Mammary epithelial cell (primary cell): ENCODE measurements around the gene C3orf33.
"Not testable (repeated sequence)": the region's sequence is repeated elsewhere in the genome, so short reads cannot be mapped to it uniquely, and the experiment has no call there.

Experiments
- EZH2 ChIP-seq: IDR thresholded peaks from 2 replicates; pipeline ENCODE4 v1.6.1; 2012; ENCODE audit warnings: low read length, inconsistent platforms, borderline replicate concordance
- TF ChIP-seq, protein P1 (sequence below), 2 donors: IDR thresholded peaks in 1 of 2; conservative IDR thresholded peaks in 1 of 2; 2 replicates each; pipeline ENCODE4 v1.5.1; 2011 to 2012; ENCODE audit warnings: inconsistent platforms in 2 of 2, low read length in 2 of 2, mild to moderate bottlenecking in 2 of 2, control low read depth in 1 of 2, low read depth in 1 of 2; ENCODE audit not compliant: insufficient read depth in 1 of 2; ENCODE audit errors: extremely low read depth in 1 of 2

DNA sequence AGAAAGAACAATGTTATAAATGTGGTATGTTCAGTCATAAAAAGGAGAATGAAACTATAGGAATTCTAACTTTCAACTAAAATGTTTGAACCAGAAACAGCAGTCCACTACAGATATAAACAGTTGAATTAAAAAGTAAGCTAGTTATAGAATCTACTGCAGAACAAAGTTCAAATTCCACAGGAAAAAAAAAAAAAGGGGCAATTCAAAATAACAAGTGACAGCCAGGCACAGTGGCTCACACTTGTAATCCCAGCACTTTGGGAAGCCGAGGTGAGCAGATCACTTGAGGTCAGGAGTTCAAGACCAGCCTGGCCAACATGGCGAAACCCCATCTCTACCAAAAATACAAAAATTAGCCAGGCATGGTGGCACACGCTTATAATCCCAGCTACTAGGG, 43.3 kb upstream of the C3orf33 start:
- TF ChIP-seq, protein P1, sequence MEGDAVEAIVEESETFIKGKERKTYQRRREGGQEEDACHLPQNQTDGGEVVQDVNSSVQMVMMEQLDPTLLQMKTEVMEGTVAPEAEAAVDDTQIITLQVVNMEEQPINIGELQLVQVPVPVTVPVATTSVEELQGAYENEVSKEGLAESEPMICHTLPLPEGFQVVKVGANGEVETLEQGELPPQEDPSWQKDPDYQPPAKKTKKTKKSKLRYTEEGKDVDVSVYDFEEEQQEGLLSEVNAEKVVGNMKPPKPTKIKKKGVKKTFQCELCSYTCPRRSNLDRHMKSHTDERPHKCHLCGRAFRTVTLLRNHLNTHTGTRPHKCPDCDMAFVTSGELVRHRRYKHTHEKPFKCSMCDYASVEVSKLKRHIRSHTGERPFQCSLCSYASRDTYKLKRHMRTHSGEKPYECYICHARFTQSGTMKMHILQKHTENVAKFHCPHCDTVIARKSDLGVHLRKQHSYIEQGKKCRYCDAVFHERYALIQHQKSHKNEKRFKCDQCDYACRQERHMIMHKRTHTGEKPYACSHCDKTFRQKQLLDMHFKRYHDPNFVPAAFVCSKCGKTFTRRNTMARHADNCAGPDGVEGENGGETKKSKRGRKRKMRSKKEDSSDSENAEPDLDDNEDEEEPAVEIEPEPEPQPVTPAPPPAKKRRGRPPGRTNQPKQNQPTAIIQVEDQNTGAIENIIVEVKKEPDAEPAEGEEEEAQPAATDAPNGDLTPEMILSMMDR (conservative IDR thresholded peaks at IDR 0.05 in 1 of 2, IDR thresholded peaks at IDR 0.05 in 1 of 2; ENCODE audit: extremely low read depth in 1 of 2, insufficient read depth in 1 of 2, low read depth in 1 of 2, low read length in 2 of 2), result not testable (repeated sequence)
- TF ChIP-seq EZH2, result not testable (repeated sequence)
